ENCODE data around the gene CERS2.

The CERS2 gene

GRCh38 chr1:150981805-150982712 is 7.4 kb upstream of the CERS2 start, which contains the start of gene ANXA9:
TSS of gene ANXA9 (plus strand) at chr1:150982292. CDS start at chr1:150983106, 814 bp downstream.
- ATAC-seq (peak; percentile 22), DNase-seq (no peak)
- Mint-ChIP-seq H3K27me3 (peaks cover 1% of the 10 kb centered on the region), H3K27ac (no peak within 1 kb of the TSS), H3K36me3 (ENCODE audit: low read depth) (no peaks in the 10 kb centered on the region), H3K4me1 (peaks cover 25% of the 10 kb centered on the region), H3K4me3 (no peak within 1 kb of the TSS), H3K9me3 (no peaks in the 10 kb centered on the region)

- H3K27ac Mint-ChIP-seq: no peak overlapping the region
Measured at GRCh38 chr1:150981177-150981804, 6.7 kb upstream of the CERS2 start.

GRCh38 chr1:150979092-150980056 is 4.7 kb upstream of the CERS2 start:
- peak overlapping the region; percentile 62 for H3K27ac Mint-ChIP-seq
- H3K4me1 Mint-ChIP-seq: peaks cover 43% of the 10 kb centered on the region
- DNase-seq: peak; percentile 89
- no peaks in the 10 kb centered on the region for H3K27me3 Mint-ChIP-seq
- peak overlapping the region; percentile 45 for H3K4me3 Mint-ChIP-seq
- peak; percentile 61 for ATAC-seq
- no peaks in the 10 kb centered on the region for H3K9me3 Mint-ChIP-seq
- no peaks in the 10 kb centered on the region for H3K36me3 Mint-ChIP-seq (ENCODE audit: low read depth)

More at GRCh38 chr1:150981177-150981804, 6.7 kb upstream of the CERS2 start:
- H3K36me3 Mint-ChIP-seq (ENCODE audit: low read depth): no peaks in the 10 kb centered on the region
- H3K4me1 Mint-ChIP-seq: peaks cover 33% of the 10 kb centered on the region
- ATAC-seq: no peak
- no peaks in the 10 kb centered on the region for H3K9me3 Mint-ChIP-seq
- peaks cover 1% of the 10 kb centered on the region for H3K27me3 Mint-ChIP-seq
- DNase-seq: no peak
- H3K4me3 Mint-ChIP-seq: no peak overlapping the region

GRCh38 chr1:150976879-150977694 is 2.5 kb upstream of the CERS2 start:
- no peaks in the 10 kb centered on the region for H3K9me3 Mint-ChIP-seq
- peak; percentile 86 for DNase-seq
- peaks cover 13% of the 10 kb centered on the region for H3K36me3 Mint-ChIP-seq (ENCODE audit: low read depth)
- H3K4me1 Mint-ChIP-seq: peaks cover 58% of the 10 kb centered on the region
- peak; percentile 61 for ATAC-seq
- no peaks in the 10 kb centered on the region for H3K27me3 Mint-ChIP-seq
- peak overlapping the region; percentile 79 for H3K4me3 Mint-ChIP-seq
- peak overlapping the region; percentile 90 for H3K27ac Mint-ChIP-seq

GRCh38 chr1:150976401-150976821 is 1.8 kb upstream of the CERS2 start:
- DNase-seq: no peak
- no peak for ATAC-seq
- Mint-ChIP-seq H3K36me3 (ENCODE audit: low read depth) (peaks cover 13% of the 10 kb centered on the region), H3K4me1 (peaks cover 65% of the 10 kb centered on the region), H3K9me3 (no peaks in the 10 kb centered on the region), H3K4me3 (peak overlapping the region; percentile 79), H3K27ac (peak overlapping the region; percentile 90), H3K27me3 (no peaks in the 10 kb centered on the region)

GRCh38 chr1:150973836-150974579 is 627 bp downstream of the CERS2 start:
- ATAC-seq: peak; percentile 12
- no peaks in the 10 kb centered on the region for H3K27me3 Mint-ChIP-seq
- peaks cover 15% of the 10 kb centered on the region for H3K36me3 Mint-ChIP-seq (ENCODE audit: low read depth)
- DNase-seq: peak; percentile 46
- no peaks in the 10 kb centered on the region for H3K9me3 Mint-ChIP-seq
- H3K27ac Mint-ChIP-seq: peak overlapping the region; percentile 90
- peaks cover 70% of the 10 kb centered on the region for H3K4me1 Mint-ChIP-seq
- peak overlapping the region; percentile 90 for H3K4me3 Mint-ChIP-seq

- H3K36me3 Mint-ChIP-seq (ENCODE audit: low read depth): peaks cover 17% of the 10 kb centered on the region
- no peaks in the 10 kb centered on the region for H3K9me3 Mint-ChIP-seq
- no peaks in the 10 kb centered on the region for H3K27me3 Mint-ChIP-seq
- DNase-seq (peak; percentile 35), ATAC-seq (no peak)
- H3K27ac Mint-ChIP-seq: peak overlapping the region; percentile 90
- peaks cover 65% of the 10 kb centered on the region for H3K4me1 Mint-ChIP-seq
- peak overlapping the region; percentile 90 for H3K4me3 Mint-ChIP-seq
Measured at GRCh38 chr1:150973258-150973835, 1.3 kb downstream of the CERS2 start.

GRCh38 chr1:150972417-150972940 is 2.2 kb downstream of the CERS2 start:
- H3K4me3 Mint-ChIP-seq: peak overlapping the region; percentile 90
- peaks cover 58% of the 10 kb centered on the region for H3K4me1 Mint-ChIP-seq
- H3K9me3 Mint-ChIP-seq: no peaks in the 10 kb centered on the region
- peaks cover 26% of the 10 kb centered on the region for H3K36me3 Mint-ChIP-seq (ENCODE audit: low read depth)
- no peaks in the 10 kb centered on the region for H3K27me3 Mint-ChIP-seq
- DNase-seq: no peak
- H3K27ac Mint-ChIP-seq: peak overlapping the region; percentile 90
- ATAC-seq: no peak

- H3K27me3 Mint-ChIP-seq: no peaks in the 10 kb centered on the region
- peaks cover 51% of the 10 kb centered on the region for H3K4me1 Mint-ChIP-seq
Measured at GRCh38 chr1:150971583-150972416, 2.8 kb downstream of the CERS2 start.

GRCh38 chr1:150970808-150971582 is 3.6 kb downstream of the CERS2 start:
- Mint-ChIP-seq H3K4me3 (peak overlapping the region; percentile 22), H3K27ac (peak overlapping the region; percentile 74), H3K4me1 (peaks cover 43% of the 10 kb centered on the region), H3K9me3 (no peaks in the 10 kb centered on the region), H3K36me3 (ENCODE audit: low read depth) (peaks cover 40% of the 10 kb centered on the region), H3K27me3 (no peaks in the 10 kb centered on the region)
- DNase-seq (no peak), ATAC-seq (no peak)

More at GRCh38 chr1:150971583-150972416, 2.8 kb downstream of the CERS2 start:
- H3K27ac Mint-ChIP-seq: peak overlapping the region; percentile 90
- DNase-seq (no peak), ATAC-seq (no peak)
- H3K4me3 Mint-ChIP-seq: peak overlapping the region; percentile 90
- H3K9me3 Mint-ChIP-seq: no peaks in the 10 kb centered on the region
- peaks cover 32% of the 10 kb centered on the region for H3K36me3 Mint-ChIP-seq (ENCODE audit: low read depth)

- no peak for DNase-seq
- Mint-ChIP-seq H3K27me3 (no peaks in the 10 kb centered on the region), H3K9me3 (no peaks in the 10 kb centered on the region), H3K4me3 (no peak overlapping the region), H3K4me1 (peaks cover 36% of the 10 kb centered on the region), H3K36me3 (ENCODE audit: low read depth) (peaks cover 51% of the 10 kb centered on the region), H3K27ac (peak overlapping the region; percentile 35)
- ATAC-seq: no peak
Measured at GRCh38 chr1:150969626-150970025, 5.0 kb downstream of the CERS2 start.

Measured in activated naive CD8-positive, alpha-beta T cell treated with anti-CD3 and anti-CD28 coated beads, Interleukin-2, amount 50 U/mL, for 24 hours (primary cell).